Fibroblast of gingiva (primary cell): ENCODE data around the gene PNN.
A peak's percentile ranks its signal among the peaks of the same experiment; 100 is the strongest.

Experiments used
- DNase-seq: peaks from one replicate; pipeline ENCODE4 v3.0.0-alpha.2; 2011; ENCODE audit warnings: low read depth

Gene PNN

GRCh38 chr14:39229601-39230110 is 54.6 kb downstream of the PNN start:
- DNase-seq = no peak

GRCh38 chr14:39230416-39231035 is 55.5 kb downstream of the PNN start:
- no peak for DNase-seq

GRCh38 chr14:39231751-39232553 is 56.9 kb downstream of the PNN start:
- DNase-seq = peak; percentile 27
